Liver (tissue), 9 donors: ENCODE data around the gene ITGB1. TPM values are rescaled to one million over a fixed set of nuclear protein-coding genes. Genes with fewer than 3 reads are reported as not detected.
A peak's percentile ranks its signal among the peaks of the same experiment; 100 is the strongest.

Source experiments
- DNase-seq: peaks from one replicate; pipeline ENCODE4 v3.0.0-alpha.2; 2017; ENCODE audit warnings: low spot score
- H3K27ac ChIP-seq, 2 donors: one replicate each; pipeline ENCODE4 v1.7.0; 2013; ENCODE audit warnings: inconsistent platforms in 2 of 2, low read length in 2 of 2, control low read depth in 1 of 2, low read depth in 1 of 2, mild to moderate bottlenecking in 1 of 2
- H3K27me3 ChIP-seq, 4 donors: one replicate each; pipeline versions ENCODE4 v1.6.1 to v1.7.0; 2013; ENCODE audit warnings: low read length in 3 of 4, inconsistent platforms in 1 of 4, mild to moderate bottlenecking in 1 of 4, moderate library complexity in 1 of 4; ENCODE audit not compliant: control insufficient read depth in 4 of 4, insufficient read depth in 4 of 4
- H3K36me3 ChIP-seq, 4 donors: one replicate each; pipeline versions ENCODE4 v1.6.1 to v1.7.0; 2013; ENCODE audit warnings: low read length in 3 of 4, mild to moderate bottlenecking in 3 of 4, low read depth in 1 of 4, moderate library complexity in 1 of 4; ENCODE audit not compliant: control insufficient read depth in 4 of 4, insufficient read depth in 3 of 4
- H3K4me1 ChIP-seq, 4 donors: one replicate each; pipeline versions ENCODE4 v1.6.1 to v1.7.0; 2013; ENCODE audit warnings: low read length in 3 of 4, mild to moderate bottlenecking in 3 of 4, moderate library complexity in 1 of 4; ENCODE audit not compliant: control insufficient read depth in 4 of 4, insufficient read depth in 4 of 4
- H3K4me3 ChIP-seq, 3 donors: one replicate each; pipeline versions ENCODE4 v1.6.1 to v1.7.0; 2013; ENCODE audit warnings: low read length in 3 of 3, control low read depth in 1 of 3, low read depth in 1 of 3, mild to moderate bottlenecking in 1 of 3
- H3K9ac ChIP-seq, 2 donors: one replicate each; pipeline ENCODE4 v1.7.0; 2013; ENCODE audit warnings: low read length in 2 of 2, mild to moderate bottlenecking in 2 of 2, moderate library complexity in 2 of 2, control low read depth in 1 of 2, low read depth in 1 of 2
- H3K9me3 ChIP-seq, 4 donors: one replicate each; pipeline versions ENCODE4 v1.6.1 to v1.7.0; 2013; ENCODE audit warnings: low read length in 3 of 4; ENCODE audit not compliant: control insufficient read depth in 4 of 4
- ATF3 ChIP-seq: IDR thresholded peaks from 2 replicates; pipeline ENCODE4 v1.6.1; 2016; ENCODE audit warnings: antibody characterized with exemption
- CTCF ChIP-seq: fragments of 150-350 bp; IDR thresholded peaks from 2 replicates; pipeline ENCODE4 v1.5.1; 2017; ENCODE audit warnings: improper control_type of control experiment, low read depth, low read length; ENCODE audit not compliant: missing input control
- EGR1 ChIP-seq, 2 donors: IDR thresholded peaks; 2 replicates each; pipeline ENCODE4 v1.6.1; 2016 to 2018; ENCODE audit warnings: antibody characterized with exemption in 2 of 2, low read depth in 2 of 2
- FOXA1 ChIP-seq: IDR thresholded peaks from 2 replicates; pipeline ENCODE4 v1.6.1; 2016; ENCODE audit warnings: antibody characterized with exemption
- FOXA2 ChIP-seq: IDR thresholded peaks from 2 replicates; pipeline ENCODE4 v1.6.1; 2016; ENCODE audit warnings: antibody characterized with exemption
- GABPA ChIP-seq, 2 donors: IDR thresholded peaks in 1 of 2; conservative IDR thresholded peaks in 1 of 2; 2 replicates each; pipeline ENCODE4 v1.6.1; 2016; ENCODE audit warnings: antibody characterized with exemption in 2 of 2, mild to moderate bottlenecking in 1 of 2, moderate library complexity in 1 of 2
- HNF4A ChIP-seq, 2 donors: conservative IDR thresholded peaks; 2 replicates each; pipeline ENCODE4 v1.6.1; 2016; ENCODE audit warnings: antibody characterized with exemption in 2 of 2, mild to moderate bottlenecking in 2 of 2
- HNF4G ChIP-seq: IDR thresholded peaks from 2 replicates; pipeline ENCODE4 v1.6.1; 2016; ENCODE audit warnings: antibody characterized with exemption
- JUND ChIP-seq, 2 donors: IDR thresholded peaks; 2 replicates each; pipeline ENCODE4 v1.6.1; 2016; ENCODE audit warnings: antibody characterized with exemption in 2 of 2
- MAX ChIP-seq: IDR thresholded peaks from 2 replicates; pipeline ENCODE4 v1.6.1; 2016; ENCODE audit warnings: antibody characterized with exemption
- NR2F2 ChIP-seq: IDR thresholded peaks from 2 replicates; pipeline ENCODE4 v1.6.1; 2016; ENCODE audit warnings: antibody characterized with exemption
- RAD21 ChIP-seq, 2 donors: IDR thresholded peaks; 2 replicates each; pipeline ENCODE4 v1.6.1; 2016; ENCODE audit warnings: antibody characterized with exemption in 2 of 2, mild to moderate bottlenecking in 2 of 2
- REST ChIP-seq: IDR thresholded peaks from 2 replicates; pipeline ENCODE4 v1.6.1; 2016; ENCODE audit warnings: antibody characterized with exemption, mild to moderate bottlenecking
- RXRA ChIP-seq, 2 donors: IDR thresholded peaks; 2 replicates each; pipeline ENCODE4 v1.6.1; 2017 to 2018; ENCODE audit warnings: antibody characterized with exemption in 2 of 2, mild to moderate bottlenecking in 1 of 2
- SP1 ChIP-seq: IDR thresholded peaks from 2 replicates; pipeline ENCODE4 v1.6.1; 2018; ENCODE audit warnings: antibody characterized with exemption, mild to moderate bottlenecking
- TAF1 ChIP-seq: conservative IDR thresholded peaks from 2 replicates; pipeline ENCODE4 v1.6.1; 2016; ENCODE audit warnings: antibody characterized with exemption, mild to moderate bottlenecking
- YY1 ChIP-seq: IDR thresholded peaks from 2 replicates; pipeline ENCODE4 v1.6.1; 2016; ENCODE audit warnings: antibody characterized with exemption, mild to moderate bottlenecking
- ZBTB33 ChIP-seq: IDR thresholded peaks from 2 replicates; pipeline ENCODE4 v1.6.1; 2016; ENCODE audit warnings: antibody characterized with exemption
- polyA plus RNA-seq, 2 donors: library from polyadenylated mRNA; stranded (reverse) in 1 of 2; unstranded in 1 of 2; fragments of 200-250 nt in 1 of 2; fragments of >200 nt in 1 of 2; fragmentation: Nextera tagmentation in 1 of 2; extraction: Ambion mirVana in 1 of 2; gene quantifications; one replicate each; pipeline versions ENCODE4 v1.2.1 to v1.2.3, GENCODE V29; 2013 to 2015
- total RNA-seq, 2 donors: library from RNA; depleted of rRNA; stranded (reverse); fragments of >200 nt; gene quantifications; one replicate each; pipeline ENCODE4 v1.2.3, GENCODE V29; 2014
- donor health status: healthy.
- donor health status: healthy.
- donor health status: healthy.
- donor health status: healthy.
- donor health status: healthy.

The ITGB1 gene
- total and polyA plus RNA-seq, 4 donors, result 109 to 308 (median 221) TPM

GRCh38 chr10:32954080-32954479, 4.0 kb downstream of the ITGB1 start:
- Histone ChIP-seq H3K9ac (peak overlapping the region in 1 of 2 donors; percentile 5), H3K4me3 (peak overlapping the region in 1 of 3 donors; percentile 8)

More at GRCh38 chr10:32954080-32954479, 4.0 kb downstream of the ITGB1 start:
- Histone ChIP-seq H3K4me1 (peaks cover 8 to 57% (median 31%) of the 10 kb centered on the region in 4 donors), H3K27me3 (no peaks in the 10 kb centered on the region), H3K36me3 (no peaks in the 10 kb centered on the region), H3K9me3 (no peaks in the 10 kb centered on the region), H3K27ac (no peak overlapping the region)
- no peak for DNase-seq
- TF ChIP-seq ATF3 (no peak), HNF4G (no peak), ZBTB33 (no peak), RAD21 (IDR thresholded peaks at IDR 0.05) (no peak), EGR1 (IDR thresholded peaks at IDR 0.05; ENCODE audit: low read depth in 2 of 2) (no peak), REST (no peak), YY1 (no peak), NR2F2 (no peak), FOXA2 (no peak), TAF1 (no peak), GABPA (IDR thresholded peaks at IDR 0.05 in 1 of 2, conservative IDR thresholded peaks at IDR 0.05 in 1 of 2) (no peak), SP1 (no peak), FOXA1 (no peak), MAX (no peak), HNF4A (conservative IDR thresholded peaks at IDR 0.05) (no peak), JUND (IDR thresholded peaks at IDR 0.05) (no peak), RXRA (IDR thresholded peaks at IDR 0.05) (no peak), CTCF (no peak)
